K562 (cell line): ENCODE measurements around the gene GGA2. TPM values are rescaled to one million over a fixed set of nuclear protein-coding genes. Genes with fewer than 3 reads are reported as not detected.

Experiments
- ATAC-seq: fragments of 200-7000 bp; cut with Tn5 transposase; 3 replicates; pipeline ENCODE4 v1.9.1; 2020; ENCODE audit warnings: moderate library complexity
- BruUV-seq: library from RNA; stranded (reverse); fragments of 400-500 nt; replicated peaks from 2 replicates; lab custom pipeline; 2021; lab: Mats Ljungman, UMichigan
- CTCF ChIA-PET: fragments of 300-600 bp; formaldehyde crosslinking; extraction: SDS; loops from one replicate; lab custom pipeline; 2021; ENCODE audit warnings: low intra/inter-chr PET ratio; lab: Yijun Ruan, JAX
- POLR2A ChIA-PET: fragments of 300-600, 350-650 bp; sonication (Branson Sonifier 250); formaldehyde crosslinking; extraction: SDS; loops from one replicate; lab custom pipeline; 2021; ENCODE audit warnings: antibody characterized with exemption, inconsistent platforms; lab: Yijun Ruan, JAX
- DNase-seq, 4 experiments: peaks; one replicate each; pipeline versions ENCODE4 v3.0.0 to v3.0.0-alpha.2; 2011 to 2018; ENCODE audit warnings: low spot score in 3 of 4, mixed read lengths in 3 of 4; ENCODE audit errors: extremely low read depth in 1 of 4
- FAIRE-seq: peaks from 2 replicates; lab custom pipeline; 2011; peaks lifted over from hg19 to GRCh38; lab: Jason Lieb, UNC
- H2AFZ ChIP-seq: 2 replicates; pipeline ENCODE4 v1.6.0; 2011; ENCODE audit warnings: low read depth, low read length, control low read depth, inconsistent platforms
- H3K27ac ChIP-seq: fragments of 200-600 bp; 3 replicates; pipeline ENCODE4 v1.8.0; 2011; ENCODE audit warnings: low read depth, mild to moderate bottlenecking, control low read depth, inconsistent platforms, low read length, moderate library complexity, mixed read lengths; ENCODE audit errors: extremely low read depth
- H3K27me3 ChIP-seq, 2 experiments: fragments of 300-600 bp in 1 of 2; 2 replicates in 1 of 2; 3 replicates in 1 of 2; pipeline versions ENCODE4 v1.6.0 to v1.8.0; 2011; ENCODE audit warnings: inconsistent platforms in 2 of 2, low read length in 2 of 2, mild to moderate bottlenecking in 1 of 2, mixed read lengths in 1 of 2, moderate library complexity in 1 of 2; ENCODE audit not compliant: control insufficient read depth in 2 of 2, insufficient read depth in 2 of 2
- H3K36me3 ChIP-seq: fragments of 300-600 bp; 3 replicates; pipeline ENCODE4 v1.8.0; 2011; ENCODE audit warnings: mild to moderate bottlenecking, low read length, inconsistent platforms; ENCODE audit not compliant: control insufficient read depth, insufficient read depth
- H3K4me1 ChIP-seq, 2 experiments: fragments of 200-600 bp in 1 of 2; replicated peaks in 1 of 2; 2 replicates in 1 of 2; 3 replicates in 1 of 2; pipeline versions ENCODE4 v1.5.1 to v1.8.0; 2011; ENCODE audit warnings: inconsistent platforms in 2 of 2, low read length in 2 of 2, mild to moderate bottlenecking in 1 of 2, mixed read lengths in 1 of 2, moderate library complexity in 1 of 2; ENCODE audit not compliant: control insufficient read depth in 2 of 2, insufficient read depth in 2 of 2
- H3K4me2 ChIP-seq: 2 replicates; pipeline ENCODE4 v1.6.1; 2011; ENCODE audit warnings: low read length, control low read depth, inconsistent platforms, mixed read lengths; ENCODE audit not compliant: insufficient read depth
- H3K4me3 ChIP-seq: fragments of 200-600 bp; sonication (generic), shearing (Covaris generic); 2 replicates; pipeline ENCODE4 v1.5.1; 2016; ENCODE audit warnings: control low read depth, inconsistent platforms
- H3K79me2 ChIP-seq: fragments of 200-600 bp; 3 replicates; pipeline ENCODE4 v1.8.0; 2011; ENCODE audit warnings: low read length, inconsistent platforms; ENCODE audit not compliant: control insufficient read depth, insufficient read depth
- H3K9ac ChIP-seq, 2 experiments: 2 replicates each; pipeline versions ENCODE4 v1.6.0 to v1.6.1; 2011; ENCODE audit warnings: low read depth in 2 of 2, low read length in 2 of 2, control low read depth in 1 of 2, inconsistent platforms in 1 of 2, mild to moderate bottlenecking in 1 of 2, mixed read lengths in 1 of 2; ENCODE audit not compliant: insufficient read depth in 1 of 2
- H3K9me1 ChIP-seq: one replicate; pipeline ENCODE4 v1.6.0; 2011; ENCODE audit warnings: inconsistent platforms, mild to moderate bottlenecking, low read length, moderate library complexity; ENCODE audit not compliant: control insufficient read depth, insufficient read depth
- H3K9me3 ChIP-seq: replicated peaks from 2 replicates; pipeline ENCODE4 v1.5.1; 2011; ENCODE audit warnings: low read depth, low read length, inconsistent platforms; ENCODE audit not compliant: control insufficient read depth, insufficient read depth
- H4K20me1 ChIP-seq: replicated peaks from 2 replicates; pipeline ENCODE4 v1.6.1; 2011; ENCODE audit warnings: low read length, inconsistent platforms, mixed read lengths; ENCODE audit not compliant: control insufficient read depth, insufficient read depth
- CEBPB ChIP-seq: fragments of 450-650 bp; IDR thresholded peaks from 2 replicates; pipeline ENCODE4 v1.6.1; 2016; ENCODE audit warnings: missing genetic modification characterization, missing compliant biosample characterization
- LCOR ChIP-seq: sonication (generic); formaldehyde crosslinking; IDR thresholded peaks from 2 replicates; pipeline ENCODE4 v1.8.0; 2022; ENCODE audit warnings: mild to moderate bottlenecking, missing genetic modification reagents
- SMARCA4 ChIP-seq: fragments of 450-650 bp; IDR thresholded peaks from 2 replicates; pipeline ENCODE4 v1.6.1; 2016
- SP1 ChIP-seq: sonication (generic); formaldehyde crosslinking; IDR thresholded peaks from 2 replicates; pipeline ENCODE4 v1.8.1; 2022; ENCODE audit warnings: mild to moderate bottlenecking, missing genetic modification reagents
- WGBS: fragments of 100-300 bp; shearing (Covaris generic); methylation state at CpG from one replicate; pipeline ENCODE4 v1.1.6; 2016; ENCODE audit warnings: low coverage, mixed read lengths; ENCODE audit not compliant: insufficient coverage; ENCODE audit errors: missing lambda C conversion rate; 5-methylcytosine and 5-hydroxymethylcytosine counted together
- in situ Hi-C: fragments of 300-500 bp; cut with MboI; formaldehyde crosslinking; loops from 4 replicates; pipeline ENCODE4 v1.15.0; 2018; ENCODE audit warnings: inconsistent platforms, mixed read lengths
- intact Hi-C: fragments of 100-400 bp; cut with micrococcal nuclease; formaldehyde crosslinking; loops from 2 replicates; pipeline ENCODE4 v1.14.2; 2022
- polyA plus RNA-seq, 8 experiments: library from polyadenylated mRNA; depleted of rRNA in 4 of 8; stranded (reverse) in 5 of 8; unstranded in 3 of 8; fragments of >200 nt; fragmentation: Nextera tagmentation in 2 of 8; fragmentation: Illumina TruSeq in 1 of 8; extraction: Ambion mirVana in 2 of 8; extraction: Trizol in 1 of 8; gene quantifications; 2 replicates each; pipeline versions ENCODE4 v1.2.1 to v1.2.3, GENCODE V29; 2011 to 2014; ENCODE audit warnings: inconsistent platforms in 1 of 8, missing spikeins in 1 of 8
- total RNA-seq, 7 experiments: library from RNA; depleted of rRNA in 6 of 7; stranded (reverse); fragments of >200 nt in 6 of 7; fragmentation: Illumina TruSeq in 2 of 7; extraction: Trizol in 2 of 7; gene quantifications; 2 replicates each; pipeline versions ENCODE4 v1.2.1 to v1.2.3, GENCODE V29; 2011 to 2021; ENCODE audit warnings: low replicate concordance in 1 of 7
- TF ChIP-seq, protein P1 (sequence below): fragments of 250-450 bp; sonication (Bioruptor Pico); IDR thresholded peaks from 2 replicates; pipeline ENCODE4 v1.8.0; 2022; ENCODE audit warnings: moderate library complexity, mild to moderate bottlenecking, inconsistent platforms
- TF ChIP-seq, protein P2 (sequence below): fragments of 450-650 bp; IDR thresholded peaks from 2 replicates; pipeline ENCODE4 v1.6.1; 2017; ENCODE audit warnings: antibody characterized with exemption

GGA2 gene
- total and polyA plus RNA-seq, 9 of the 15 experiments (the other 6 are each of a cell fraction or from before 2014, with no cell fraction given): 11.9 to 133 (median 66.3) TPM

DNA sequence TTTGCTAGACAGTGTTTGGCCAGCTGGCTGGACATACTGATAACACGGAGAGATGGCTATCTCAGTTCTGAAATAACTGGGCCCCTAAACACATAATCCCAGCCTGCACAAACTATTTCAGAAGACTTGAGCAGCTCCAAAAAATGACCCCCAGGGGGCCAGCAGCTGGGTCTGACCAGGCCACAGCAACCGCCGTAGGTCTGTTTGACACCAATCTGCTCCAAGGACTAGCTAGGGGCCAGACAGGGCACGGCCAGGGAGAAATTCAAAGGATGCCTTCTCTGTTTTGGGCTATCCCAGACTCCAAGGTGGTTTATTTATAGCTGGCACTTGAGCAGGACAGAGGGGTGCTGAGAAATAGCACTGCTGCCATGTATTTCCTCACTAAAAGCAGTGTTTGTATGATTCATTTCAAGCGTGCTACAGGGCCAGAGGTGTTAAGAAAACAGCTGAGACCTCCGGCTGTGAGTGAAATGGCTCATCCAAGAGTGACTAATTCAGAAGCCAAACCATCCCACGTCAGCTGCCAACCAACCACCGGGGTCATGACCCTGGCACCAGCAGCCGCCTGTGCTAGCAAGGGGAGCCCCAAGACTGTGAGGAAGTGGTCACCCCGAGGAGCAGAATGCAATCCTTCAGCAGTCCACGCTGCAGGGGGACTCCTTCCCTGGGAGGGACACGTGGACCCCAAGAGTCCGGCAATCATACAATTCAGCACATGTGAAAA lies 5.7 kb downstream of the GGA2 start (continued):
- TF ChIP-seq, protein P1, sequence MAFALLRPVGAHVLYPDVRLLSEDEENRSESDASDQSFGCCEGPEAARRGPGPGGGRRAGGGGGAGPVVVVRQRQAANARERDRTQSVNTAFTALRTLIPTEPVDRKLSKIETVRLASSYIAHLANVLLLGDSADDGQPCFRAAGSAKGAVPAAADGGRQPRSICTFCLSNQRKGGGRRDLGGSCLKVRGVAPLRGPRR (CRISPR knock-in tag): no peak
- TF ChIP-seq SMARCA4: peak; percentile 49; the same call in 1 of the 2 replicates
- no peak for TF ChIP-seq CEBPB (tag)
- TF ChIP-seq, protein P2, sequence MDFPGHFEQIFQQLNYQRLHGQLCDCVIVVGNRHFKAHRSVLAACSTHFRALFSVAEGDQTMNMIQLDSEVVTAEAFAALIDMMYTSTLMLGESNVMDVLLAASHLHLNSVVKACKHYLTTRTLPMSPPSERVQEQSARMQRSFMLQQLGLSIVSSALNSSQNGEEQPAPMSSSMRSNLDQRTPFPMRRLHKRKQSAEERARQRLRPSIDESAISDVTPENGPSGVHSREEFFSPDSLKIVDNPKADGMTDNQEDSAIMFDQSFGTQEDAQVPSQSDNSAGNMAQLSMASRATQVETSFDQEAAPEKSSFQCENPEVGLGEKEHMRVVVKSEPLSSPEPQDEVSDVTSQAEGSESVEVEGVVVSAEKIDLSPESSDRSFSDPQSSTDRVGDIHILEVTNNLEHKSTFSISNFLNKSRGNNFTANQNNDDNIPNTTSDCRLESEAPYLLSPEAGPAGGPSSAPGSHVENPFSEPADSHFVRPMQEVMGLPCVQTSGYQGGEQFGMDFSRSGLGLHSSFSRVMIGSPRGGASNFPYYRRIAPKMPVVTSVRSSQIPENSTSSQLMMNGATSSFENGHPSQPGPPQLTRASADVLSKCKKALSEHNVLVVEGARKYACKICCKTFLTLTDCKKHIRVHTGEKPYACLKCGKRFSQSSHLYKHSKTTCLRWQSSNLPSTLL: no peak

DNA sequence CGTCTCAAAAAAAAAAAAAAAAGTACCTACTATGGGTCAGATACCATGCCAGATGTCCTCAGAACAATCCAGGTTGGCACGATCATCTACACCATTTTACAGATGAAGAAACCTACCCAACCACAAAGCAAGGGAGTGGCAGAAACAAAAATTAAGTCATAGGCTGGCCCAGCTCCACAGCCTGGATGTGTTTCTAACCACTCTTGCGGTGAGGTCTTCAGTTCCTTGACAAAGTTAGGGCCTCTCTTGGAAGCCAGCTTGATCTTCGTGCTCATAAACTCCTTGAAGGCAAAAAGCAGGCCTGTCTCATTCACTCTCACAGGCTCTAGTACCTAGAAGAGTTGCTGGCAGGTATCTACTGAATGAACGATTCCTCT lies 6.2 kb downstream of the GGA2 start:
- intact Hi-C loops (no loop called here), in situ Hi-C loops (no loop called here)
- H3K79me2 ChIP-seq: peaks cover 100% of the 10 kb centered on the region
- peaks cover 18% of the 10 kb centered on the region for H3K9me1 ChIP-seq
- peaks cover 54% of the 10 kb centered on the region for H4K20me1 ChIP-seq
- ChIA-PET POLR2A (interaction anchor here (0.6 to 1.0 kb wide), 5 partner anchors 12 to 129 kb away, joined by 3 to 5 read pairs (median 3); no protein-coding TSS in a partner anchor), CTCF (no interaction called here)
- no peak overlapping the region for H3K4me3 ChIP-seq
- peak overlapping the region; percentile 40; the same call in 2 of the 3 replicates for H3K27ac ChIP-seq
- H3K9me3 ChIP-seq: no peaks in the 10 kb centered on the region
- no peak for DNase-seq
- H3K9ac ChIP-seq: peak overlapping the region in 1 of 2 experiments; percentile 83; a peak in 1 of 4 replicates
- no peak for FAIRE-seq
- BruUV-seq: no TSS peak
- H3K27me3 ChIP-seq: no peaks in the 10 kb centered on the region
- no peak overlapping the region for H3K4me2 ChIP-seq
- H3K4me1 ChIP-seq: peaks cover 36 to 47% of the 10 kb centered on the region in 2 experiments; a peak in 4 of 5 replicates
- 0 out of 2 replicates have a peak, but pooled peaks have one; percentile 2 for TF ChIP-seq SP1 (CRISPR knock-in tag)
- no peak for TF ChIP-seq LCOR
- peaks cover 56% of the 10 kb centered on the region for H3K36me3 ChIP-seq
- ATAC-seq: peak; percentile 34
- WGBS: 44% methylated on average over 4 of the region's 5 CpGs
- H2AFZ ChIP-seq: no peak overlapping the region
